Stomach (tissue), 4 donors: Measurements from ENCODE around the gene GRK6.

Experiments used
- CTCF ChIP-seq, 7 experiments: fragments of 450-650 bp in 4 of 7; fragments of 200-600 bp in 3 of 7; sonication (generic) in 3 of 7; IDR thresholded peaks; one replicate each; pipeline ENCODE4 v1.5.1; 2016 to 2019; ENCODE audit warnings: antibody characterized with exemption in 7 of 7, control low read depth in 2 of 7, mild to moderate bottlenecking in 1 of 7
- EP300 ChIP-seq: sonication (generic); formaldehyde crosslinking; IDR thresholded peaks from one replicate; pipeline ENCODE4 v1.6.1; 2017; ENCODE audit warnings: antibody characterized with exemption
- POLR2A ChIP-seq, 4 donors: fragments of 450-650 bp; IDR thresholded peaks; one replicate each; pipeline ENCODE4 v1.6.1; 2016; ENCODE audit warnings: antibody characterized with exemption in 4 of 4, control low read depth in 2 of 4, mild to moderate bottlenecking in 1 of 4, moderate library complexity in 1 of 4
- POLR2AphosphoS5 ChIP-seq, 3 donors: sonication (generic); formaldehyde crosslinking; IDR thresholded peaks; one replicate each; pipeline ENCODE4 v1.6.1; 2016; ENCODE audit warnings: antibody characterized with exemption in 3 of 3

GRCh38 chr5:177403102-177403791, 23.2 kb upstream of the GRK6 start:
- TF ChIP-seq CTCF (IDR thresholded peaks at IDR 0.05) (no peak), POLR2A (IDR thresholded peaks at IDR 0.05) (no peak), POLR2AphosphoS5 (IDR thresholded peaks at IDR 0.05) (no peak), EP300 (no peak)
